ENCODE measurements around the gene ATG4D. TPM values are rescaled to one million over a fixed set of nuclear protein-coding genes. Genes with fewer than 3 reads are reported as not detected.
A peak's percentile ranks its signal among the peaks of the same experiment; 100 is the strongest.

ATG4D gene
- total RNA-seq, 6 experiments from 2014 or later, result 8.1 to 19.7 (median 11.8) TPM

- Histone ChIP-seq H3K27me3 (no peaks in the 10 kb centered on the region), H3K4me1 (no peaks in the 10 kb centered on the region), H3K4me3 (no peak overlapping the region), H3K36me3 (no peaks in the 10 kb centered on the region), H3K27ac (no peak overlapping the region), H3K9me3 (no peaks in the 10 kb centered on the region)
- 61% methylated on average over 2 of the region's 2 CpGs for WGBS (ENCODE audit: insufficient coverage, low coverage, low lambda C conversion rate, missing lambda C conversion rate)
- intact Hi-C loops (cut with DNase I), result no loop called here
- TF ChIP-seq CTCF (IDR thresholded peaks at IDR 0.05) (no peak), POLR2A (IDR thresholded peaks at IDR 0.05) (no peak)
- no peak for DNase-seq
- ATAC-seq, result no peak
Observed at GRCh38 chr19:10587839-10588150, 44.1 kb downstream of the ATG4D start.

- DNase-seq (no peak), ATAC-seq (no peak)
- no peaks in the 10 kb centered on the region for H3K27me3 ChIP-seq
- H3K4me1 ChIP-seq, result no peaks in the 10 kb centered on the region
- no peaks in the 10 kb centered on the region for H3K9me3 ChIP-seq
- H3K36me3 ChIP-seq, result no peaks in the 10 kb centered on the region
- no peak for TF ChIP-seq POLR2A (IDR thresholded peaks at IDR 0.05)
- no peak for TF ChIP-seq CTCF (IDR thresholded peaks at IDR 0.05)
- no peak overlapping the region for H3K4me3 ChIP-seq
- peak overlapping the region in 1 of 3 donors; percentile 51 for H3K27ac ChIP-seq
- intact Hi-C loops (cut with DNase I), result no loop called here
- WGBS (ENCODE audit: insufficient coverage, low coverage, low lambda C conversion rate, missing lambda C conversion rate), result 83% methylated on average over 5 of the region's 7 CpGs
Observed at GRCh38 chr19:10593148-10593547, 49.4 kb downstream of the ATG4D start.

GRCh38 chr19:10593820-10594637 is 50.3 kb downstream of the ATG4D start:
- DNase-seq, result peak in 1 of 3 donors; percentile 64
- ATAC-seq, result peak; percentile 28 to 64 (median 60)

GRCh38 chr19:10600149-10600548 is 56.4 kb downstream of the ATG4D start:
- Histone ChIP-seq H3K9me3 (no peaks in the 10 kb centered on the region), H3K4me3 (no peak overlapping the region), H3K4me1 (no peaks in the 10 kb centered on the region), H3K36me3 (no peaks in the 10 kb centered on the region), H3K27me3 (no peaks in the 10 kb centered on the region), H3K27ac (no peak overlapping the region)
- intact Hi-C loops (cut with DNase I), result no loop called here
- no peak for DNase-seq
- WGBS (ENCODE audit: insufficient coverage, low coverage, low lambda C conversion rate, missing lambda C conversion rate), result 79% methylated on average over 4 of the region's 5 CpGs
- ATAC-seq, result no peak
- TF ChIP-seq CTCF (IDR thresholded peaks at IDR 0.05) (no peak), POLR2A (IDR thresholded peaks at IDR 0.05) (no peak)

More at GRCh38 chr19:10593820-10594637, 50.3 kb downstream of the ATG4D start:
- Histone ChIP-seq H3K4me3 (no peak overlapping the region), H3K27ac (peak overlapping the region in 1 of 3 donors; percentile 51), H3K36me3 (no peaks in the 10 kb centered on the region), H3K9me3 (no peaks in the 10 kb centered on the region), H3K27me3 (no peaks in the 10 kb centered on the region), H3K4me1 (no peaks in the 10 kb centered on the region)
- TF ChIP-seq CTCF (IDR thresholded peaks at IDR 0.05) (no peak), POLR2A (IDR thresholded peaks at IDR 0.05) (no peak)
- intact Hi-C loops (cut with DNase I), result no loop called here
- WGBS (ENCODE audit: insufficient coverage, low coverage, low lambda C conversion rate, missing lambda C conversion rate), result 71% methylated on average over 7 of the region's 9 CpGs
